ENCODE results near the gene NLGN1. TPM values are rescaled to one million over a fixed set of nuclear protein-coding genes. Genes with fewer than 3 reads are reported as not detected.

Gene NLGN1
- polyA plus RNA-seq, 1 donor from 2014 or later, result 2.7 TPM

DNA sequence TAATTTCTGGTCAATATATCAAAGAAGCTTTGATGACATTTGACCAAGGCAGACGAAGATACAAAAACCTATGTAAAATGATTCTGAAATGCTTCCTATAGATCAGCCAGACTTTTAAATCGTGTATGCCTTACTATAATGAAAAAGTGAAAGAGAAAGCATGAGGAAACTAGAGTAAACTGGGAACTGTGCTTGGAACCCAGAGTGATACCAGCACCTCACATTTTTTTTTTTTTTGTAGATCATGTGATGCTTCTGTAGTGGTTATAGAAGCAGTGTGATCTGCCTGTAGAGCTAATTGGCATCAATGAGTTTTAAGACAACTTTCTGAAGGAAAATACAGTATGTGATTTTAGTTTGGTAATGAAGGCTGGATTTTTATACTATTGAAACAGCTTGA lies 150.7 kb downstream of the NLGN1 start:
- Histone ChIP-seq H3K27ac (ENCODE audit: low read length) (no peak overlapping the region), H3K4me2 (ENCODE audit: low read length) (no peak overlapping the region), H3K4me3 (ENCODE audit: low read length) (no peak overlapping the region), H4K20me1 (ENCODE audit: insufficient read depth) (no peaks in the 10 kb centered on the region), H2AFZ (ENCODE audit: low read depth, low read length) (no peak overlapping the region), H3K9me3 (ENCODE audit: low read length) (no peaks in the 10 kb centered on the region), H3K9me2 (ENCODE audit: insufficient read depth, low read length) (no peaks in the 10 kb centered on the region), H3K36me3 (ENCODE audit: insufficient read depth, low read length) (no peaks in the 10 kb centered on the region), H3F3A (ENCODE audit: insufficient read depth, low read length, poor library complexity, severe bottlenecking) (no peaks in the 10 kb centered on the region), H3K9ac (ENCODE audit: low read length) (no peak overlapping the region), H3K79me2 (replicated peaks; ENCODE audit: insufficient read depth, low read length) (no peaks in the 10 kb centered on the region), H3K27me3 (ENCODE audit: insufficient read depth, low read depth, low read length) (no peaks in the 10 kb centered on the region)
- TF ChIP-seq EZH2 (IDR thresholded peaks at IDR 0.05; ENCODE audit: borderline replicate concordance, insufficient read depth, low read length, poor library complexity, severe bottlenecking), result no peak

DNA sequence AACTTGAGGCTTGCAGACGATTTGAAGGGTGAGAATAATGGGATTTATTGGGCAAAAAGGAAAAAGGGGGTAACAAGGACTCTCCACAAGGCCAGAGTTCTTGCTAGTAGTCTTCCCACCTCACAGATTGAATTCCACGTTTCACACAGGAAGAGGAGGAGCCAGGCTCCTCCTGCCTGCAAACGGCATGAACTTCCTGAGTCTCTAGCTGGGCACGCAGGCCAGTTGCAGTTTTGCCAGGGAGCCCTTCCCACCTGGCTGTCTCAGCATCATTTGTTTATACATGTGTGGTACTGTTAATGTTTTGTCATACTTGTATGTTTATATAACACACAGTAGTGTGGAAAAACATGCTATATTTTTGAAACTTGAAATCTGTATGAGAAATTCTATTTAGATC lies 155.0 kb downstream of the NLGN1 start:
- Histone ChIP-seq H3K36me3 (ENCODE audit: insufficient read depth, low read length) (no peaks in the 10 kb centered on the region), H3K27ac (ENCODE audit: low read length) (no peak overlapping the region), H4K20me1 (ENCODE audit: insufficient read depth) (no peaks in the 10 kb centered on the region), H3K9ac (ENCODE audit: low read length) (no peak overlapping the region), H3K27me3 (ENCODE audit: insufficient read depth, low read depth, low read length) (no peaks in the 10 kb centered on the region), H3K79me2 (replicated peaks; ENCODE audit: insufficient read depth, low read length) (no peaks in the 10 kb centered on the region), H3K4me3 (ENCODE audit: low read length) (no peak overlapping the region), H3F3A (ENCODE audit: insufficient read depth, low read length, poor library complexity, severe bottlenecking) (no peaks in the 10 kb centered on the region), H2AFZ (ENCODE audit: low read depth, low read length) (no peak overlapping the region), H3K9me3 (ENCODE audit: low read length) (no peaks in the 10 kb centered on the region), H3K9me2 (ENCODE audit: insufficient read depth, low read length) (no peaks in the 10 kb centered on the region), H3K4me2 (ENCODE audit: low read length) (no peak overlapping the region)
- TF ChIP-seq SMC3 (conservative IDR thresholded peaks at IDR 0.05; ENCODE audit: poor library complexity), result no peak
- no peak for TF ChIP-seq EP300 (conservative IDR thresholded peaks at IDR 0.05; ENCODE audit: poor library complexity, severe bottlenecking)
- no peak for TF ChIP-seq RAD21 (conservative IDR thresholded peaks at IDR 0.05)
- no peak for TF ChIP-seq EZH2 (IDR thresholded peaks at IDR 0.05; ENCODE audit: borderline replicate concordance, insufficient read depth, low read length, poor library complexity, severe bottlenecking)
- TF ChIP-seq TAF1 (IDR thresholded peaks at IDR 0.05; ENCODE audit: low read depth), result no peak
- no peak for TF ChIP-seq POLR2AphosphoS5 (IDR thresholded peaks at IDR 0.05)
- no peak for TF ChIP-seq MXI1 (conservative IDR thresholded peaks at IDR 0.05; ENCODE audit: poor library complexity, severe bottlenecking)
- TF ChIP-seq, protein P1, sequence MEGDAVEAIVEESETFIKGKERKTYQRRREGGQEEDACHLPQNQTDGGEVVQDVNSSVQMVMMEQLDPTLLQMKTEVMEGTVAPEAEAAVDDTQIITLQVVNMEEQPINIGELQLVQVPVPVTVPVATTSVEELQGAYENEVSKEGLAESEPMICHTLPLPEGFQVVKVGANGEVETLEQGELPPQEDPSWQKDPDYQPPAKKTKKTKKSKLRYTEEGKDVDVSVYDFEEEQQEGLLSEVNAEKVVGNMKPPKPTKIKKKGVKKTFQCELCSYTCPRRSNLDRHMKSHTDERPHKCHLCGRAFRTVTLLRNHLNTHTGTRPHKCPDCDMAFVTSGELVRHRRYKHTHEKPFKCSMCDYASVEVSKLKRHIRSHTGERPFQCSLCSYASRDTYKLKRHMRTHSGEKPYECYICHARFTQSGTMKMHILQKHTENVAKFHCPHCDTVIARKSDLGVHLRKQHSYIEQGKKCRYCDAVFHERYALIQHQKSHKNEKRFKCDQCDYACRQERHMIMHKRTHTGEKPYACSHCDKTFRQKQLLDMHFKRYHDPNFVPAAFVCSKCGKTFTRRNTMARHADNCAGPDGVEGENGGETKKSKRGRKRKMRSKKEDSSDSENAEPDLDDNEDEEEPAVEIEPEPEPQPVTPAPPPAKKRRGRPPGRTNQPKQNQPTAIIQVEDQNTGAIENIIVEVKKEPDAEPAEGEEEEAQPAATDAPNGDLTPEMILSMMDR (IDR thresholded peaks at IDR 0.05; ENCODE audit: poor library complexity, severe bottlenecking), result no peak
- TF ChIP-seq, protein P2, sequence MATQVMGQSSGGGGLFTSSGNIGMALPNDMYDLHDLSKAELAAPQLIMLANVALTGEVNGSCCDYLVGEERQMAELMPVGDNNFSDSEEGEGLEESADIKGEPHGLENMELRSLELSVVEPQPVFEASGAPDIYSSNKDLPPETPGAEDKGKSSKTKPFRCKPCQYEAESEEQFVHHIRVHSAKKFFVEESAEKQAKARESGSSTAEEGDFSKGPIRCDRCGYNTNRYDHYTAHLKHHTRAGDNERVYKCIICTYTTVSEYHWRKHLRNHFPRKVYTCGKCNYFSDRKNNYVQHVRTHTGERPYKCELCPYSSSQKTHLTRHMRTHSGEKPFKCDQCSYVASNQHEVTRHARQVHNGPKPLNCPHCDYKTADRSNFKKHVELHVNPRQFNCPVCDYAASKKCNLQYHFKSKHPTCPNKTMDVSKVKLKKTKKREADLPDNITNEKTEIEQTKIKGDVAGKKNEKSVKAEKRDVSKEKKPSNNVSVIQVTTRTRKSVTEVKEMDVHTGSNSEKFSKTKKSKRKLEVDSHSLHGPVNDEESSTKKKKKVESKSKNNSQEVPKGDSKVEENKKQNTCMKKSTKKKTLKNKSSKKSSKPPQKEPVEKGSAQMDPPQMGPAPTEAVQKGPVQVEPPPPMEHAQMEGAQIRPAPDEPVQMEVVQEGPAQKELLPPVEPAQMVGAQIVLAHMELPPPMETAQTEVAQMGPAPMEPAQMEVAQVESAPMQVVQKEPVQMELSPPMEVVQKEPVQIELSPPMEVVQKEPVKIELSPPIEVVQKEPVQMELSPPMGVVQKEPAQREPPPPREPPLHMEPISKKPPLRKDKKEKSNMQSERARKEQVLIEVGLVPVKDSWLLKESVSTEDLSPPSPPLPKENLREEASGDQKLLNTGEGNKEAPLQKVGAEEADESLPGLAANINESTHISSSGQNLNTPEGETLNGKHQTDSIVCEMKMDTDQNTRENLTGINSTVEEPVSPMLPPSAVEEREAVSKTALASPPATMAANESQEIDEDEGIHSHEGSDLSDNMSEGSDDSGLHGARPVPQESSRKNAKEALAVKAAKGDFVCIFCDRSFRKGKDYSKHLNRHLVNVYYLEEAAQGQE (IDR thresholded peaks at IDR 0.05; ENCODE audit: borderline replicate concordance), result no peak

Measured in neural cell (in vitro differentiated cells).